H9 (cell line): ENCODE measurements around the gene HCRT. TPM values are rescaled to one million over a fixed set of nuclear protein-coding genes. Genes with fewer than 3 reads are reported as not detected.

Source experiments
- DNase-seq: peaks from one replicate; pipeline ENCODE4 v3.0.0-alpha.2; 2017
- H2AFZ ChIP-seq: one replicate; pipeline ENCODE4 v1.6.1; 2013; ENCODE audit warnings: mild to moderate bottlenecking, low read length, control low read depth, moderate library complexity
- H2AK5ac ChIP-seq: 2 replicates; pipeline ENCODE4 v1.6.1; 2013; ENCODE audit warnings: low read length, control low read depth, mixed read lengths; ENCODE audit not compliant: insufficient read length
- H2BK120ac ChIP-seq: one replicate; pipeline ENCODE4 v1.6.1; 2013; ENCODE audit warnings: low read depth, mild to moderate bottlenecking, low read length, control low read depth, inconsistent platforms; ENCODE audit not compliant: poor library complexity, severe bottlenecking
- H2BK12ac ChIP-seq: 2 replicates; pipeline ENCODE4 v1.6.1; 2013; ENCODE audit warnings: low read length, control low read depth, mixed read lengths, low read depth; ENCODE audit not compliant: insufficient read length
- H2BK15ac ChIP-seq: 2 replicates; pipeline ENCODE4 v1.6.1; 2013; ENCODE audit warnings: low read depth, low read length, control low read depth
- H2BK20ac ChIP-seq: one replicate; pipeline ENCODE4 v1.6.1; 2013; ENCODE audit warnings: low read depth, mild to moderate bottlenecking, low read length, control low read depth, inconsistent platforms; ENCODE audit not compliant: poor library complexity, severe bottlenecking
- H2BK5ac ChIP-seq: 2 replicates; pipeline ENCODE4 v1.6.1; 2013; ENCODE audit warnings: low read length, control low read depth, mixed read lengths; ENCODE audit not compliant: insufficient read length
- H3K14ac ChIP-seq: 2 replicates; pipeline ENCODE4 v1.6.1; 2013; ENCODE audit warnings: low read length, control low read depth; ENCODE audit not compliant: insufficient read depth
- H3K18ac ChIP-seq: 2 replicates; pipeline ENCODE4 v1.6.1; 2013; ENCODE audit warnings: low read depth, mild to moderate bottlenecking, mixed read lengths, low read length, control low read depth; ENCODE audit not compliant: insufficient read length
- H3K23ac ChIP-seq: 2 replicates; pipeline ENCODE4 v1.6.1; 2013; ENCODE audit warnings: low read length, control low read depth, mixed read lengths, low read depth; ENCODE audit not compliant: insufficient read length
- H3K23me2 ChIP-seq: 2 replicates; pipeline ENCODE4 v1.6.1; 2013; ENCODE audit warnings: low read depth, mild to moderate bottlenecking, mixed read lengths, low read length, control low read depth; ENCODE audit not compliant: insufficient read length, poor library complexity, severe bottlenecking
- H3K27ac ChIP-seq: 2 replicates; pipeline ENCODE4 v1.5.1; 2013; ENCODE audit warnings: low read length, control low read depth, mixed read lengths, low read depth; ENCODE audit not compliant: insufficient read length
- H3K27me3 ChIP-seq: 2 replicates; pipeline ENCODE4 v1.6.1; 2013; ENCODE audit warnings: low read length, control low read depth, inconsistent platforms; ENCODE audit not compliant: insufficient read depth
- H3K4ac ChIP-seq: 2 replicates; pipeline ENCODE4 v1.6.1; 2013; ENCODE audit warnings: low read depth, mild to moderate bottlenecking, control low read depth, inconsistent platforms, low read length, moderate library complexity
- H3K4me1 ChIP-seq: 2 replicates; pipeline ENCODE4 v1.6.1; 2013; ENCODE audit warnings: low read length, control low read depth, inconsistent platforms; ENCODE audit not compliant: insufficient read depth
- H3K4me2 ChIP-seq: 2 replicates; pipeline ENCODE4 v1.6.1; 2013; ENCODE audit warnings: low read length, control low read depth, mixed read lengths; ENCODE audit not compliant: insufficient read length, insufficient read depth
- H3K56ac ChIP-seq: 2 replicates; pipeline ENCODE4 v1.6.1; 2013; ENCODE audit warnings: low read depth, mild to moderate bottlenecking, mixed read lengths, low read length, control low read depth; ENCODE audit not compliant: insufficient read length
- H3K79me1 ChIP-seq: 2 replicates; pipeline ENCODE4 v1.6.1; 2013; ENCODE audit warnings: low read depth, mild to moderate bottlenecking, moderate library complexity, low read length, control low read depth, inconsistent platforms; ENCODE audit not compliant: insufficient read depth, poor library complexity, severe bottlenecking
- H3K79me2 ChIP-seq: 2 replicates; pipeline ENCODE4 v1.6.1; 2013; ENCODE audit warnings: low read length, control low read depth, inconsistent platforms; ENCODE audit not compliant: insufficient read depth
- H3K9ac ChIP-seq: 2 replicates; pipeline ENCODE4 v1.6.1; 2013; ENCODE audit warnings: low read length, control low read depth, mixed read lengths; ENCODE audit not compliant: insufficient read length; ENCODE audit errors: extremely low read depth
- H3K9me3 ChIP-seq: one replicate; pipeline ENCODE4 v1.6.1; 2013; ENCODE audit warnings: low read depth, low read length, inconsistent platforms; ENCODE audit not compliant: control insufficient read depth
- H3T11ph ChIP-seq: one replicate; pipeline ENCODE4 v1.6.1; 2013; ENCODE audit warnings: mild to moderate bottlenecking, low read length, control low read depth, inconsistent platforms
- H4K20me1 ChIP-seq: one replicate; pipeline ENCODE4 v1.6.1; 2013; ENCODE audit not compliant: control insufficient read depth, insufficient read length, insufficient read depth
- H4K5ac ChIP-seq: 2 replicates; pipeline ENCODE4 v1.6.1; 2013; ENCODE audit warnings: low read depth, mild to moderate bottlenecking, mixed read lengths, low read length, control low read depth; ENCODE audit not compliant: insufficient read length
- H4K8ac ChIP-seq: replicated peaks from 2 replicates; pipeline ENCODE4 v1.6.1; 2013; ENCODE audit warnings: low read length, control low read depth, mixed read lengths, low read depth; ENCODE audit not compliant: insufficient read length
- H4K91ac ChIP-seq: 2 replicates; pipeline ENCODE4 v1.6.1; 2013; ENCODE audit warnings: low read depth, mild to moderate bottlenecking, moderate library complexity, mixed read lengths, low read length, control low read depth; ENCODE audit not compliant: insufficient read length
- H3K27ac Mint-ChIP-seq, 3 experiments: 2 replicates in 2 of 3; 3 replicates in 1 of 3; pipeline ENCODE4 v1.8.0; 2020 to 2021; ENCODE audit warnings: mixed read lengths in 3 of 3, mild to moderate bottlenecking in 1 of 3, moderate library complexity in 1 of 3
- H3K27me3 Mint-ChIP-seq: 2 replicates; pipeline ENCODE4 v1.8.0; 2021; ENCODE audit warnings: low read depth, mild to moderate bottlenecking, moderate library complexity, mixed read lengths
- H3K36me3 Mint-ChIP-seq, 3 experiments: 2 replicates in 2 of 3; 3 replicates in 1 of 3; pipeline ENCODE4 v1.8.0; 2020 to 2021; ENCODE audit warnings: low read depth in 3 of 3, mixed read lengths in 3 of 3; ENCODE audit not compliant: insufficient read depth in 1 of 3
- H3K4me1 Mint-ChIP-seq, 2 experiments: 2 replicates each; pipeline ENCODE4 v1.8.0; 2020; ENCODE audit warnings: mixed read lengths in 2 of 2
- H3K4me3 Mint-ChIP-seq, 2 experiments: 2 replicates in 1 of 2; 3 replicates in 1 of 2; pipeline ENCODE4 v1.8.0; 2020 to 2021; ENCODE audit warnings: mild to moderate bottlenecking in 2 of 2, mixed read lengths in 2 of 2, moderate library complexity in 1 of 2
- H3K9me3 Mint-ChIP-seq, 2 experiments: 2 replicates in 1 of 2; 3 replicates in 1 of 2; pipeline ENCODE4 v1.8.0; 2020; ENCODE audit warnings: mild to moderate bottlenecking in 2 of 2, mixed read lengths in 2 of 2, moderate library complexity in 1 of 2
- whole genome bisulfite sequencing: extraction: QIAGEN DNeasy Blood & Tissue Kit; methylation state at CpG from one replicate; pipeline ENCODE4 v1.1.7; 2013; ENCODE audit warnings: missing lambda C conversion rate, low lambda C conversion rate, mixed read lengths; ENCODE audit not compliant: insufficient read length; ENCODE audit errors: extremely low coverage; 5-methylcytosine and 5-hydroxymethylcytosine counted together
- total RNA-seq: library from RNA; stranded (reverse); gene quantifications from 2 replicates; pipeline ENCODE4 v1.2.1, GENCODE V29; 2021
- TF ChIP-seq, protein P1 (sequence below): fragments of 200-600 bp; sonication (generic); conservative IDR thresholded peaks from 3 replicates; pipeline ENCODE4 v1.8.0; 2021; ENCODE audit warnings: antibody characterized with exemption, mild to moderate bottlenecking

The HCRT gene
- total RNA-seq, 1 experiment from 2014 or later, result not detected

DNA sequence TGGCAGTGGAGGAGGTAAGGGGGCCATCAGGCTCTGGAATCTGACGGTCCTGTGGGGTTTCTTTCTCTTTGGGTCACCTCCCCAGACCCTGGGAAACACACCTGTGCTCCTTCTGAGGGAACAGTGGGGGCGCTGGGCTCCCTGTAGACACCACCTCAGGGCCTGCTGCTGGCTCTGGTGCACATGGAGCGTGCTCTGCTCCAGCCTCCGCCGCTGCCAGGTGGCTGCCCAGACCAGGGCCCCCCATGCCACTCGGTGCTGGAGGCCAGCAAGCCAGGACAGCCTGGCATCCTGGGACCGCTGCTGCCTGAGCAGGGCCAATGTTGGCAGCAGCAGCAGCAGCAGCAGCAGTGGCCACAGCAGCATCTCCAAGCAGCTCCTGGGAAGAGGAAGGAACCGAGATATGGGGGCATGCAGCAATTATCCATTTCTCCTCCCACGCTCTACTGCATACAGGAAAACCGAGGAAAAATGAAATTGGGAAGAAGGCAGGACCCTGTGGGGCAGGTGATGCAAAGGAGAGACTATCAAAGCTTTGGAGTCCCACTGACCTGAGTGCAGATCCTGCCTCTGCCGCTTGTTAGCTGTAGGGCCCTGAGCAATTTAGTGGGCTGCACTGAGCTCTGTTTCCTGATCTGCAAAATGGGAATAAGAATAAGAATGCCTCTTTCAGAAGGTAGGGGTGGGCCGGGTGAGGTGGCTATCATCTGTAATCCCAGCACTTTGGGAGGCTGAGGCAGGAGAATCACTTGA is 8.1 kb upstream of the HCRT start:
- no CpG with 5 or more reads among the region's 12 CpGs for WGBS
- no peaks in the 10 kb centered on the region for H3K36me3 Mint-ChIP-seq
- no peak overlapping the region for H3T11ph ChIP-seq
- H4K20me1 ChIP-seq, result no peaks in the 10 kb centered on the region
- H3K18ac ChIP-seq, result no peak overlapping the region
- no peak overlapping the region for H3K23ac ChIP-seq
- no peaks in the 10 kb centered on the region for H3K27me3 ChIP-seq
- H2BK120ac ChIP-seq, result no peak overlapping the region
- peak overlapping the region; percentile 69 for H3K4me2 ChIP-seq
- H3K4me3 Mint-ChIP-seq, result peak overlapping the region; percentile 66 to 72; a peak in 4 of 5 replicates
- no peaks in the 10 kb centered on the region for H3K79me1 ChIP-seq
- no peak overlapping the region for H4K5ac ChIP-seq
- TF ChIP-seq, protein P1, sequence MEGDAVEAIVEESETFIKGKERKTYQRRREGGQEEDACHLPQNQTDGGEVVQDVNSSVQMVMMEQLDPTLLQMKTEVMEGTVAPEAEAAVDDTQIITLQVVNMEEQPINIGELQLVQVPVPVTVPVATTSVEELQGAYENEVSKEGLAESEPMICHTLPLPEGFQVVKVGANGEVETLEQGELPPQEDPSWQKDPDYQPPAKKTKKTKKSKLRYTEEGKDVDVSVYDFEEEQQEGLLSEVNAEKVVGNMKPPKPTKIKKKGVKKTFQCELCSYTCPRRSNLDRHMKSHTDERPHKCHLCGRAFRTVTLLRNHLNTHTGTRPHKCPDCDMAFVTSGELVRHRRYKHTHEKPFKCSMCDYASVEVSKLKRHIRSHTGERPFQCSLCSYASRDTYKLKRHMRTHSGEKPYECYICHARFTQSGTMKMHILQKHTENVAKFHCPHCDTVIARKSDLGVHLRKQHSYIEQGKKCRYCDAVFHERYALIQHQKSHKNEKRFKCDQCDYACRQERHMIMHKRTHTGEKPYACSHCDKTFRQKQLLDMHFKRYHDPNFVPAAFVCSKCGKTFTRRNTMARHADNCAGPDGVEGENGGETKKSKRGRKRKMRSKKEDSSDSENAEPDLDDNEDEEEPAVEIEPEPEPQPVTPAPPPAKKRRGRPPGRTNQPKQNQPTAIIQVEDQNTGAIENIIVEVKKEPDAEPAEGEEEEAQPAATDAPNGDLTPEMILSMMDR, result no peak
- H2BK15ac ChIP-seq, result no peak overlapping the region
- H3K56ac ChIP-seq, result no peak overlapping the region
- no peaks in the 10 kb centered on the region for H3K9me3 ChIP-seq
- H3K9me3 Mint-ChIP-seq, result no peaks in the 10 kb centered on the region
- no peak overlapping the region; the same call in 1 of the 2 replicates for H3K14ac ChIP-seq
- no peak overlapping the region for H2BK12ac ChIP-seq
- no peaks in the 10 kb centered on the region for H3K79me2 ChIP-seq
- H3K27ac Mint-ChIP-seq, result no peak overlapping the region
- H4K8ac ChIP-seq, result no peak overlapping the region
- H2AK5ac ChIP-seq, result no peak overlapping the region
- H3K9ac ChIP-seq, result no peak overlapping the region
- no peak for DNase-seq
- H3K4ac ChIP-seq, result no peak overlapping the region
- H2BK5ac ChIP-seq, result no peak overlapping the region
- H2BK20ac ChIP-seq, result no peak overlapping the region
- no peak overlapping the region for H4K91ac ChIP-seq
- no peak overlapping the region for H3K27ac ChIP-seq
- H3K27me3 Mint-ChIP-seq, result no peaks in the 10 kb centered on the region
- H3K4me1 ChIP-seq, result no peaks in the 10 kb centered on the region
- peaks cover 14% of the 10 kb centered on the region in 2 experiments for H3K4me1 Mint-ChIP-seq
- H2AFZ ChIP-seq, result no peak overlapping the region
- peaks cover 3% of the 10 kb centered on the region for H3K23me2 ChIP-seq
